ENCODE results near the gene CYBC1.

The CYBC1 gene

GRCh38 chr17:82493226-82493781 is 42.8 kb upstream of the CYBC1 start:
- TF ChIP-seq, protein P1, sequence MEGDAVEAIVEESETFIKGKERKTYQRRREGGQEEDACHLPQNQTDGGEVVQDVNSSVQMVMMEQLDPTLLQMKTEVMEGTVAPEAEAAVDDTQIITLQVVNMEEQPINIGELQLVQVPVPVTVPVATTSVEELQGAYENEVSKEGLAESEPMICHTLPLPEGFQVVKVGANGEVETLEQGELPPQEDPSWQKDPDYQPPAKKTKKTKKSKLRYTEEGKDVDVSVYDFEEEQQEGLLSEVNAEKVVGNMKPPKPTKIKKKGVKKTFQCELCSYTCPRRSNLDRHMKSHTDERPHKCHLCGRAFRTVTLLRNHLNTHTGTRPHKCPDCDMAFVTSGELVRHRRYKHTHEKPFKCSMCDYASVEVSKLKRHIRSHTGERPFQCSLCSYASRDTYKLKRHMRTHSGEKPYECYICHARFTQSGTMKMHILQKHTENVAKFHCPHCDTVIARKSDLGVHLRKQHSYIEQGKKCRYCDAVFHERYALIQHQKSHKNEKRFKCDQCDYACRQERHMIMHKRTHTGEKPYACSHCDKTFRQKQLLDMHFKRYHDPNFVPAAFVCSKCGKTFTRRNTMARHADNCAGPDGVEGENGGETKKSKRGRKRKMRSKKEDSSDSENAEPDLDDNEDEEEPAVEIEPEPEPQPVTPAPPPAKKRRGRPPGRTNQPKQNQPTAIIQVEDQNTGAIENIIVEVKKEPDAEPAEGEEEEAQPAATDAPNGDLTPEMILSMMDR (IDR thresholded peaks at IDR 0.05; ENCODE audit: low read depth, low read length) = no peak
- H3K4me3 ChIP-seq (ENCODE audit: low read depth, low read length) = no peak overlapping the region

DNA sequence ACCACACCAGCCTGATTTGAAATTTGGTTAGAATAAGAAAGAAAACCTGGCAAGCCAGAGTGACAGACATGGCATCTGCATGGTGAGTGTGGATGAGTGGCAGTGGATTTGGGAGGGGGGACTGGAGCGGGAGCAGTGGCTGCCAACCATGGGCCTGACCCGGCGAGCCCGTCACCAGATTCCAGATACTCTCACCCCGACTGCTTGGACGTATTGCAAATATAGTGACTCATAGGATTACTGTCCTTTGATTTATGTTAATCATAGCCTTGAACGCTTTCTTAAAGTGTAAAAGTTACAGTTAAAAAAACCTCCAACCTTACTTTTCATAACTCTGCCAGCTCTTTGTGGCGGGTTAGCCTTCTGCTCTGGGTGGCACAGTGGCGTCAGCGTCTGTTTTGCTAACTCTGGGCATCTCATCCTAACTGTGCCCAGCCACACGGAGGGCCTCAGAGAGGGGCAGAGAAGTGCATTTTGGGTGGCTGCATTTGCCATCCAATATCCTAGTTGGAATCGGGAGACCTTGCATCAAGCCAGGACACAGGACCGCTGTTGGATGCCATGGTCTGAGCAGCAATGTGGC is 42.2 kb upstream of the CYBC1 start:
- no peak overlapping the region for H3K4me3 ChIP-seq (ENCODE audit: low read depth, low read length)
- TF ChIP-seq, protein P1 (IDR thresholded peaks at IDR 0.05; ENCODE audit: low read depth, low read length) = no peak

- no peak overlapping the region for H3K4me3 ChIP-seq (ENCODE audit: low read depth, low read length)
- TF ChIP-seq, protein P1 (IDR thresholded peaks at IDR 0.05; ENCODE audit: low read depth, low read length) = no peak
Measured at GRCh38 chr17:82491533-82491932, 41.0 kb upstream of the CYBC1 start.

- TF ChIP-seq, protein P1 (IDR thresholded peaks at IDR 0.05; ENCODE audit: low read depth, low read length) = no peak
- no peak overlapping the region for H3K4me3 ChIP-seq (ENCODE audit: low read depth, low read length)
Measured at GRCh38 chr17:82491196-82491530, 40.6 kb upstream of the CYBC1 start.

DNA sequence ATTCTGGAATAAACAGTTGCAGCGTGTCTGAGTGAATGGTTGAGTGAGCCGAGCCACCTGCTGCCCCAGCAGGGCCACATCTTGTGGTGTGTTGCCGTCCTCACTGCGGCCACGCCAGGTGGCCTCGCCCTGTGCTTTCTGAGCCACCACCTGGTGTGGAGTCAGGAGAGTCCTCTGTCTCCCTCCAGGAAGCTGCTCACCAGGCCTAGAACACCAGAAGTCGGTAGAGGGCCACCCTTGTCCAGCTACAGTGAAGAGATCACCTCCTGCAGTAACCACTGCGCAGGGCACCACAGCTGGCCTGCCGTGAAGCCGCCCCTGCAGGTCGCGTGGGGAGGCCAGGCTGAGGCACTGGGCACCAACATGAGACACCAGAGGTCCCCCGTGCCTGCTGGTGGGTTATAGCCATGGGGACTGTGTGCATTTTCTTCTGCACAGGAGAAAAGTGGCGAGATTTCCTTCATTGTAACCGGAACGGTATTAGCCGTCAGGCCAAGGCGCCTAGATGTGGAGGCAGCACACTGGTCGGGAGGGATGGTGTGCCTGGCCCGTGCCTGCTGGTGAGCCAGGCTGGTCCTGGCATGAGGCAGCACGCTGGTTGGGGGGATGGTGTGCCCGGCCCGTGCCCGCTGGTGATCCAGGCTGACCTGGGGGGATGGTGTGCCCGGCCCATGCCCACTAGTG is 40.1 kb upstream of the CYBC1 start:
- H3K4me3 ChIP-seq (ENCODE audit: low read depth, low read length) = no peak overlapping the region

DNA sequence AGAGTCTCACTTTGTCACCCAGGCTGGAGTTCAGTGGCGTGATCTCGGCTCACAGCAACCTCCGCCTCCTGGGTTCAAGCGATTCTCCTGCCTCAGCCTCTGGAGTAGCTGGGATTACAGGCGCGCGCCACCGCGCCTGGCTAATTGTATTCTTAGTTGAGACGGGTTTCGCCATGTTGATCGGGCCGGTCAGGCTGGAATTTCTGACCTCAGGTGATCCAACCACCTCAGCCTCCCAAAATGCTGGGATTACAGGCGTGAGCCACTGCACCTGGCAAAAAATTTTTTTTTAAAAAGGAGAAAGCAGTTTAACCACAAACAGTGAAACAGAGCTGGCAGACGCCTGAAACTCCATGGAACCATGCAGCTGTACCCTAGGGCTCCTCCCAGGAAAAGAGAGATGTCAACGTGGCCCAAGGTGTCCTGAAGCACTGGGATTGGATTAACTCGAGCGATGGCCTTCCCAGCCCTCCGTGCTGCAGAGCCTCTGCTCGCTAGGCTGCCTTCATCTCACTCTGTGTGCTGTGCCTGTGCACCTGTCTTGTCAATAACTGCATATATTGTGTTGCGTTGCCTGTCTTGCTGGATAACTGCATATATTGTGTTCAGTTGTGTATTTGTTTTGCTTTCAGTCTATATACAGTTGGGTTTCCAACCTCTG is 39.4 kb upstream of the CYBC1 start:
- TF ChIP-seq, protein P1 (IDR thresholded peaks at IDR 0.05; ENCODE audit: low read depth, low read length) = no peak
- H3K4me3 ChIP-seq (ENCODE audit: low read depth, low read length) = no peak overlapping the region

More for the DNA sequence above, 40.1 kb upstream of the CYBC1 start:
- TF ChIP-seq, protein P1 (IDR thresholded peaks at IDR 0.05; ENCODE audit: low read depth, low read length) = no peak

- no peak overlapping the region for H3K4me3 ChIP-seq (ENCODE audit: low read depth, low read length)
- TF ChIP-seq, protein P1 (IDR thresholded peaks at IDR 0.05; ENCODE audit: low read depth, low read length) = no peak
Measured at GRCh38 chr17:82489117-82489516, 38.6 kb upstream of the CYBC1 start.

Data from WI38 (cell line).